Vagina (tissue), 2 donors: ENCODE measurements around the gene PRRG4. TPM values are rescaled to one million over a fixed set of nuclear protein-coding genes. Genes with fewer than 3 reads are reported as not detected.

Experiments used
- DNase-seq, 2 donors: peaks; one replicate each; pipeline ENCODE4 v3.0.0-alpha.2; 2017; ENCODE audit errors: extremely low spot score in 2 of 2
- H3K27ac ChIP-seq: fragments of 200-600 bp; sonication (generic); one replicate; pipeline ENCODE4 v1.5.1; 2019
- H3K27me3 ChIP-seq: fragments of 200-600 bp; sonication (generic); one replicate; pipeline ENCODE4 v1.5.1; 2019
- H3K36me3 ChIP-seq, 2 donors: fragments of 200-600 bp; sonication (generic); one replicate each; pipeline ENCODE4 v1.5.1; 2017 to 2019
- H3K4me1 ChIP-seq: fragments of 200-600 bp; sonication (generic); one replicate; pipeline ENCODE4 v1.5.1; 2019
- H3K4me3 ChIP-seq, 2 donors: fragments of 200-600 bp; sonication (generic); 1 replicate in 1 of 2; 2 replicates in 1 of 2; pipeline ENCODE4 v1.5.1; 2016 to 2019
- H3K9me3 ChIP-seq: fragments of 200-600 bp; sonication (generic); one replicate; pipeline ENCODE4 v1.5.1; 2019
- POLR2A ChIP-seq, 2 donors: fragments of 450-650 bp; IDR thresholded peaks; one replicate each; pipeline ENCODE4 v1.6.1; 2017; ENCODE audit warnings: antibody characterized with exemption in 2 of 2, mild to moderate bottlenecking in 2 of 2, moderate library complexity in 2 of 2
- POLR2AphosphoS5 ChIP-seq, 2 donors: sonication (generic); formaldehyde crosslinking; IDR thresholded peaks; one replicate each; pipeline ENCODE4 v1.9.0; 2017; ENCODE audit warnings: antibody characterized with exemption in 2 of 2, mild to moderate bottlenecking in 2 of 2, low read depth in 1 of 2; ENCODE audit not compliant: insufficient read depth in 1 of 2
- intact Hi-C: fragments of 100-400 bp; cut with DNase I; formaldehyde crosslinking; loops from one replicate; pipeline ENCODE4 v1.15.1; 2023
- total RNA-seq: library from RNA; depleted of rRNA; stranded (reverse); fragments of >200 nt; gene quantifications from one replicate; pipeline ENCODE4 v1.2.3, GENCODE V29; 2016
- TF ChIP-seq, protein P1 (sequence below), 3 experiments: fragments of 450-650 bp in 2 of 3; fragments of 200-600 bp in 1 of 3; sonication (generic) in 1 of 3; IDR thresholded peaks; one replicate each; pipeline ENCODE4 v1.5.1; 2017 to 2019; ENCODE audit warnings: antibody characterized with exemption in 3 of 3, mild to moderate bottlenecking in 2 of 3, moderate library complexity in 2 of 3

Gene PRRG4
- total RNA-seq, 1 donor from 2014 or later = 21.1 TPM

GRCh38 chr11:32905028-32905667, 75.4 kb downstream of the PRRG4 start:
- TF ChIP-seq POLR2A (IDR thresholded peaks at IDR 0.05) (no peak), POLR2AphosphoS5 (IDR thresholded peaks at IDR 0.05; ENCODE audit: insufficient read depth in 1 of 2, low read depth in 1 of 2) (no peak)
- TF ChIP-seq, protein P1, sequence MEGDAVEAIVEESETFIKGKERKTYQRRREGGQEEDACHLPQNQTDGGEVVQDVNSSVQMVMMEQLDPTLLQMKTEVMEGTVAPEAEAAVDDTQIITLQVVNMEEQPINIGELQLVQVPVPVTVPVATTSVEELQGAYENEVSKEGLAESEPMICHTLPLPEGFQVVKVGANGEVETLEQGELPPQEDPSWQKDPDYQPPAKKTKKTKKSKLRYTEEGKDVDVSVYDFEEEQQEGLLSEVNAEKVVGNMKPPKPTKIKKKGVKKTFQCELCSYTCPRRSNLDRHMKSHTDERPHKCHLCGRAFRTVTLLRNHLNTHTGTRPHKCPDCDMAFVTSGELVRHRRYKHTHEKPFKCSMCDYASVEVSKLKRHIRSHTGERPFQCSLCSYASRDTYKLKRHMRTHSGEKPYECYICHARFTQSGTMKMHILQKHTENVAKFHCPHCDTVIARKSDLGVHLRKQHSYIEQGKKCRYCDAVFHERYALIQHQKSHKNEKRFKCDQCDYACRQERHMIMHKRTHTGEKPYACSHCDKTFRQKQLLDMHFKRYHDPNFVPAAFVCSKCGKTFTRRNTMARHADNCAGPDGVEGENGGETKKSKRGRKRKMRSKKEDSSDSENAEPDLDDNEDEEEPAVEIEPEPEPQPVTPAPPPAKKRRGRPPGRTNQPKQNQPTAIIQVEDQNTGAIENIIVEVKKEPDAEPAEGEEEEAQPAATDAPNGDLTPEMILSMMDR (IDR thresholded peaks at IDR 0.05) = no peak
- H3K4me1 ChIP-seq = peaks cover 44% of the 10 kb centered on the region

More at GRCh38 chr11:32905028-32905667, 75.4 kb downstream of the PRRG4 start:
- Histone ChIP-seq H3K4me3 (no peak overlapping the region), H3K27ac (no peak overlapping the region), H3K36me3 (no peaks in the 10 kb centered on the region), H3K9me3 (no peaks in the 10 kb centered on the region), H3K27me3 (no peaks in the 10 kb centered on the region)
- intact Hi-C loops = no loop called here
- DNase-seq = no peak

Other genes with a start within 250 kb of the PRRG4 start
- gene EIF3M, start 246.1 kb upstream of the PRRG4 start, total RNA-seq = 184 TPM
- not detected for gene CCDC73, start 35.3 kb upstream of the PRRG4 start, total RNA-seq
- gene QSER1, start 62.9 kb downstream of the PRRG4 start, total RNA-seq = 39.0 TPM
- 2.5 TPM for gene DEPDC7, start 186.0 kb downstream of the PRRG4 start, total RNA-seq
- 28.7 TPM for gene TCP11L1, start 209.6 kb downstream of the PRRG4 start, total RNA-seq